ENCODE measurements around the gene SCN3B.
"Not testable (repeated sequence)": the region's sequence is repeated elsewhere in the genome, so short reads cannot be mapped to it uniquely, and the experiment has no call there.

Gene SCN3B

GRCh38 chr11:123659965-123660364 is 5.5 kb upstream of the SCN3B start:
- not testable (repeated sequence) for H3K4me3 ChIP-seq (ENCODE audit: low read depth, low read length)

GRCh38 chr11:123659311-123659710 is 4.9 kb upstream of the SCN3B start:
- no peak overlapping the region for H3K4me3 ChIP-seq (ENCODE audit: low read depth, low read length)

- peak overlapping the region; percentile 75 for H3K4me3 ChIP-seq (ENCODE audit: low read depth, low read length)
These were observed 428 bp downstream of the SCN3B start for GRCh38 chr11:123653827-123654565.

GRCh38 chr11:123653483-123653826 is 969 bp downstream of the SCN3B start:
- H3K4me3 ChIP-seq (ENCODE audit: low read depth, low read length): peak overlapping the region; percentile 75

- no peak overlapping the region for H3K4me3 ChIP-seq (ENCODE audit: low read depth, low read length)
These were observed 1.8 kb downstream of the SCN3B start for GRCh38 chr11:123652599-123652998.

GRCh38 chr11:123650901-123651300 is 3.5 kb downstream of the SCN3B start:
- H3K4me3 ChIP-seq (ENCODE audit: low read depth, low read length): no peak overlapping the region

- H3K4me3 ChIP-seq (ENCODE audit: low read depth, low read length): no peak overlapping the region
These were observed 9.0 kb downstream of the SCN3B start for GRCh38 chr11:123645286-123645975.

- H3K4me3 ChIP-seq (ENCODE audit: low read depth, low read length): no peak overlapping the region
These were observed 12.0 kb downstream of the SCN3B start for GRCh38 chr11:123642435-123642834.

- no peak overlapping the region for H3K4me3 ChIP-seq (ENCODE audit: low read depth, low read length)
These were observed 13.0 kb downstream of the SCN3B start for GRCh38 chr11:123641495-123641840.

GRCh38 chr11:123640677-123641494 is 13.5 kb downstream of the SCN3B start:
- no peak overlapping the region for H3K4me3 ChIP-seq (ENCODE audit: low read depth, low read length)

GRCh38 chr11:123640029-123640428 is 14.4 kb downstream of the SCN3B start:
- no peak overlapping the region for H3K4me3 ChIP-seq (ENCODE audit: low read depth, low read length)

- H3K4me3 ChIP-seq (ENCODE audit: low read depth, low read length): no peak overlapping the region
These were observed 24.3 kb downstream of the SCN3B start for GRCh38 chr11:123630126-123630608.

- no peak overlapping the region for H3K4me3 ChIP-seq (ENCODE audit: low read depth, low read length)
These were observed 25.3 kb downstream of the SCN3B start for GRCh38 chr11:123628936-123629683.

- no peak overlapping the region for H3K4me3 ChIP-seq (ENCODE audit: low read depth, low read length)
These were observed 29.4 kb downstream of the SCN3B start for GRCh38 chr11:123624974-123625373.

GRCh38 chr11:123622576-123622975 is 31.8 kb downstream of the SCN3B start:
- no peak overlapping the region for H3K4me3 ChIP-seq (ENCODE audit: low read depth, low read length)

- no peak overlapping the region for H3K4me3 ChIP-seq (ENCODE audit: low read depth, low read length)
These were observed 37.8 kb downstream of the SCN3B start for GRCh38 chr11:123616505-123617198.

GRCh38 chr11:123611698-123612097 is 42.7 kb downstream of the SCN3B start:
- no peak overlapping the region for H3K4me3 ChIP-seq (ENCODE audit: low read depth, low read length)

GRCh38 chr11:123608945-123609344 is 45.5 kb downstream of the SCN3B start:
- H3K4me3 ChIP-seq (ENCODE audit: low read depth, low read length): no peak overlapping the region

GRCh38 chr11:123608371-123608770 is 46.1 kb downstream of the SCN3B start:
- no peak overlapping the region for H3K4me3 ChIP-seq (ENCODE audit: low read depth, low read length)

- no peak overlapping the region for H3K4me3 ChIP-seq (ENCODE audit: low read depth, low read length)
These were observed 46.6 kb downstream of the SCN3B start for GRCh38 chr11:123607781-123608180.

Data from iPS-11a (cell line).